K562 (cell line): ENCODE data around the gene GPNMB. TPM values are rescaled to one million over a fixed set of nuclear protein-coding genes. Genes with fewer than 3 reads are reported as not detected.
"Not testable (repeated sequence)": the region's sequence is repeated elsewhere in the genome, so short reads cannot be mapped to it uniquely, and the experiment has no call there.

Source experiments
- ATAC-seq: fragments of 200-7000 bp; cut with Tn5 transposase; 3 replicates; pipeline ENCODE4 v1.9.1; 2020; ENCODE audit warnings: moderate library complexity
- BruUV-seq: library from RNA; stranded (reverse); fragments of 400-500 nt; replicated peaks from 2 replicates; lab custom pipeline; 2021; lab: Mats Ljungman, UMichigan
- CTCF ChIA-PET: fragments of 300-600 bp; formaldehyde crosslinking; extraction: SDS; loops from one replicate; lab custom pipeline; 2021; ENCODE audit warnings: low intra/inter-chr PET ratio; lab: Yijun Ruan, JAX
- POLR2A ChIA-PET: fragments of 300-600, 350-650 bp; sonication (Branson Sonifier 250); formaldehyde crosslinking; extraction: SDS; loops from one replicate; lab custom pipeline; 2021; ENCODE audit warnings: antibody characterized with exemption, inconsistent platforms; lab: Yijun Ruan, JAX
- DNase-seq, 4 experiments: peaks; one replicate each; pipeline versions ENCODE4 v3.0.0 to v3.0.0-alpha.2; 2011 to 2018; ENCODE audit warnings: low spot score in 3 of 4, mixed read lengths in 3 of 4; ENCODE audit errors: extremely low read depth in 1 of 4
- FAIRE-seq: peaks from 2 replicates; lab custom pipeline; 2011; peaks lifted over from hg19 to GRCh38; lab: Jason Lieb, UNC
- H2AFZ ChIP-seq: 2 replicates; pipeline ENCODE4 v1.6.0; 2011; ENCODE audit warnings: low read depth, low read length, control low read depth, inconsistent platforms
- H3K27ac ChIP-seq: fragments of 200-600 bp; 3 replicates; pipeline ENCODE4 v1.8.0; 2011; ENCODE audit warnings: low read depth, mild to moderate bottlenecking, control low read depth, inconsistent platforms, low read length, moderate library complexity, mixed read lengths; ENCODE audit errors: extremely low read depth
- H3K27me3 ChIP-seq, 2 experiments: fragments of 300-600 bp in 1 of 2; 2 replicates in 1 of 2; 3 replicates in 1 of 2; pipeline versions ENCODE4 v1.6.0 to v1.8.0; 2011; ENCODE audit warnings: inconsistent platforms in 2 of 2, low read length in 2 of 2, mild to moderate bottlenecking in 1 of 2, mixed read lengths in 1 of 2, moderate library complexity in 1 of 2; ENCODE audit not compliant: control insufficient read depth in 2 of 2, insufficient read depth in 2 of 2
- H3K36me3 ChIP-seq: fragments of 300-600 bp; 3 replicates; pipeline ENCODE4 v1.8.0; 2011; ENCODE audit warnings: mild to moderate bottlenecking, low read length, inconsistent platforms; ENCODE audit not compliant: control insufficient read depth, insufficient read depth
- H3K4me1 ChIP-seq, 2 experiments: fragments of 200-600 bp in 1 of 2; replicated peaks in 1 of 2; 2 replicates in 1 of 2; 3 replicates in 1 of 2; pipeline versions ENCODE4 v1.5.1 to v1.8.0; 2011; ENCODE audit warnings: inconsistent platforms in 2 of 2, low read length in 2 of 2, mild to moderate bottlenecking in 1 of 2, mixed read lengths in 1 of 2, moderate library complexity in 1 of 2; ENCODE audit not compliant: control insufficient read depth in 2 of 2, insufficient read depth in 2 of 2
- H3K4me2 ChIP-seq: 2 replicates; pipeline ENCODE4 v1.6.1; 2011; ENCODE audit warnings: low read length, control low read depth, inconsistent platforms, mixed read lengths; ENCODE audit not compliant: insufficient read depth
- H3K4me3 ChIP-seq: fragments of 200-600 bp; sonication (generic), shearing (Covaris generic); 2 replicates; pipeline ENCODE4 v1.5.1; 2016; ENCODE audit warnings: control low read depth, inconsistent platforms
- H3K79me2 ChIP-seq: fragments of 200-600 bp; 3 replicates; pipeline ENCODE4 v1.8.0; 2011; ENCODE audit warnings: low read length, inconsistent platforms; ENCODE audit not compliant: control insufficient read depth, insufficient read depth
- H3K9ac ChIP-seq, 2 experiments: 2 replicates each; pipeline versions ENCODE4 v1.6.0 to v1.6.1; 2011; ENCODE audit warnings: low read depth in 2 of 2, low read length in 2 of 2, control low read depth in 1 of 2, inconsistent platforms in 1 of 2, mild to moderate bottlenecking in 1 of 2, mixed read lengths in 1 of 2; ENCODE audit not compliant: insufficient read depth in 1 of 2
- H3K9me1 ChIP-seq: one replicate; pipeline ENCODE4 v1.6.0; 2011; ENCODE audit warnings: inconsistent platforms, mild to moderate bottlenecking, low read length, moderate library complexity; ENCODE audit not compliant: control insufficient read depth, insufficient read depth
- H3K9me3 ChIP-seq: replicated peaks from 2 replicates; pipeline ENCODE4 v1.5.1; 2011; ENCODE audit warnings: low read depth, low read length, inconsistent platforms; ENCODE audit not compliant: control insufficient read depth, insufficient read depth
- H4K20me1 ChIP-seq: replicated peaks from 2 replicates; pipeline ENCODE4 v1.6.1; 2011; ENCODE audit warnings: low read length, inconsistent platforms, mixed read lengths; ENCODE audit not compliant: control insufficient read depth, insufficient read depth
- CHAMP1 ChIP-seq: fragments of 450-650 bp; IDR thresholded peaks from 2 replicates; pipeline ENCODE4 v1.6.1; 2016; ENCODE audit warnings: mild to moderate bottlenecking
- DLX4 ChIP-seq: fragments of 250-450 bp; sonication (Bioruptor Pico); IDR thresholded peaks from 2 replicates; pipeline ENCODE4 v1.6.1; 2021; ENCODE audit warnings: mild to moderate bottlenecking
- EZH2 ChIP-seq: IDR thresholded peaks from 2 replicates; pipeline ENCODE4 v1.6.1; 2012; ENCODE audit warnings: low read depth, mild to moderate bottlenecking, inconsistent platforms, low read length, borderline replicate concordance
- LCOR ChIP-seq: sonication (generic); formaldehyde crosslinking; IDR thresholded peaks from 2 replicates; pipeline ENCODE4 v1.8.0; 2022; ENCODE audit warnings: mild to moderate bottlenecking, missing genetic modification reagents
- MXD1 ChIP-seq: fragments of 250-450 bp; sonication (Bioruptor Pico); IDR thresholded peaks from 2 replicates; pipeline ENCODE4 v1.8.0; 2021; ENCODE audit warnings: borderline replicate concordance, mild to moderate bottlenecking, moderate library complexity; ENCODE audit not compliant: poor library complexity, severe bottlenecking
- NKRF ChIP-seq: fragments of 450-650 bp; IDR thresholded peaks from 2 replicates; pipeline ENCODE4 v1.6.1; 2016; ENCODE audit warnings: borderline replicate concordance
- NR0B1 ChIP-seq: fragments of 450-650 bp; IDR thresholded peaks from one replicate; pipeline ENCODE4 v1.6.1; 2018; ENCODE audit warnings: mild to moderate bottlenecking, moderate library complexity; ENCODE audit not compliant: partially characterized antibody
- ZKSCAN1 ChIP-seq: fragments of 150-350 bp; IDR thresholded peaks from 2 replicates; pipeline ENCODE4 v1.6.1; 2016; ENCODE audit warnings: low read depth, low read length
- WGBS: fragments of 100-300 bp; shearing (Covaris generic); methylation state at CpG from one replicate; pipeline ENCODE4 v1.1.6; 2016; ENCODE audit warnings: low coverage, mixed read lengths; ENCODE audit not compliant: insufficient coverage; ENCODE audit errors: missing lambda C conversion rate; 5-methylcytosine and 5-hydroxymethylcytosine counted together
- in situ Hi-C: fragments of 300-500 bp; cut with MboI; formaldehyde crosslinking; loops from 4 replicates; pipeline ENCODE4 v1.15.0; 2018; ENCODE audit warnings: inconsistent platforms, mixed read lengths
- intact Hi-C: fragments of 100-400 bp; cut with micrococcal nuclease; formaldehyde crosslinking; loops from 2 replicates; pipeline ENCODE4 v1.14.2; 2022
- polyA plus RNA-seq, 8 experiments: library from polyadenylated mRNA; depleted of rRNA in 4 of 8; stranded (reverse) in 5 of 8; unstranded in 3 of 8; fragments of >200 nt; fragmentation: Nextera tagmentation in 2 of 8; fragmentation: Illumina TruSeq in 1 of 8; extraction: Ambion mirVana in 2 of 8; extraction: Trizol in 1 of 8; gene quantifications; 2 replicates each; pipeline versions ENCODE4 v1.2.1 to v1.2.3, GENCODE V29; 2011 to 2014; ENCODE audit warnings: inconsistent platforms in 1 of 8, missing spikeins in 1 of 8
- total RNA-seq, 7 experiments: library from RNA; depleted of rRNA in 6 of 7; stranded (reverse); fragments of >200 nt in 6 of 7; fragmentation: Illumina TruSeq in 2 of 7; extraction: Trizol in 2 of 7; gene quantifications; 2 replicates each; pipeline versions ENCODE4 v1.2.1 to v1.2.3, GENCODE V29; 2011 to 2021; ENCODE audit warnings: low replicate concordance in 1 of 7

The GPNMB gene
- total and polyA plus RNA-seq, 9 of the 15 experiments (the other 6 are each of a cell fraction or from before 2014, with no cell fraction given), result 0.15 to 0.72 (median 0.33) TPM

- TF ChIP-seq NKRF, result no peak
- no peak for TF ChIP-seq LCOR (CRISPR knock-in tag)
- no peak for TF ChIP-seq CHAMP1
- TF ChIP-seq EZH2, result no peak
- TF ChIP-seq NR0B1, result no peak
- no peak for TF ChIP-seq MXD1 (CRISPR knock-in tag)
- no peak for TF ChIP-seq DLX4 (CRISPR knock-in tag)
- no peak for TF ChIP-seq ZKSCAN1
- TF ChIP-seq, all 486 proteins: peak for 4
Observed at GRCh38 chr7:23222439-23223030, 24.0 kb upstream of the GPNMB start (continued).

GRCh38 chr7:23224364-23224763 is 22.2 kb upstream of the GPNMB start:
- POLR2A ChIA-PET, H3K9me1 ChIP-seq: not testable (repeated sequence)

More at GRCh38 chr7:23224364-23224763, 22.2 kb upstream of the GPNMB start:
- H3K79me2 ChIP-seq, DNase-seq, intact Hi-C loops, H3K4me3 ChIP-seq, H2AFZ ChIP-seq, H3K27me3 ChIP-seq, in situ Hi-C loops, ATAC-seq, H3K9me3 ChIP-seq, BruUV-seq, H3K36me3 ChIP-seq, H3K4me2 ChIP-seq, H4K20me1 ChIP-seq, H3K27ac ChIP-seq, H3K9ac ChIP-seq, FAIRE-seq, CTCF ChIA-PET: not testable (repeated sequence)
- WGBS, result 29% methylated on average over 4 of the region's 4 CpGs
- peaks cover 0 to 11% of the 10 kb centered on the region in 2 experiments; a peak in 3 of 5 replicates for H3K4me1 ChIP-seq
